ENCODE data around the gene CERCAM. TPM values are rescaled to one million over a fixed set of nuclear protein-coding genes. Genes with fewer than 3 reads are reported as not detected.
"Not testable (repeated sequence)": the region's sequence is repeated elsewhere in the genome, so short reads cannot be mapped to it uniquely, and the experiment has no call there.

The CERCAM gene
- total RNA-seq, 1 donor from 2014 or later, result 17.5 TPM

DNA sequence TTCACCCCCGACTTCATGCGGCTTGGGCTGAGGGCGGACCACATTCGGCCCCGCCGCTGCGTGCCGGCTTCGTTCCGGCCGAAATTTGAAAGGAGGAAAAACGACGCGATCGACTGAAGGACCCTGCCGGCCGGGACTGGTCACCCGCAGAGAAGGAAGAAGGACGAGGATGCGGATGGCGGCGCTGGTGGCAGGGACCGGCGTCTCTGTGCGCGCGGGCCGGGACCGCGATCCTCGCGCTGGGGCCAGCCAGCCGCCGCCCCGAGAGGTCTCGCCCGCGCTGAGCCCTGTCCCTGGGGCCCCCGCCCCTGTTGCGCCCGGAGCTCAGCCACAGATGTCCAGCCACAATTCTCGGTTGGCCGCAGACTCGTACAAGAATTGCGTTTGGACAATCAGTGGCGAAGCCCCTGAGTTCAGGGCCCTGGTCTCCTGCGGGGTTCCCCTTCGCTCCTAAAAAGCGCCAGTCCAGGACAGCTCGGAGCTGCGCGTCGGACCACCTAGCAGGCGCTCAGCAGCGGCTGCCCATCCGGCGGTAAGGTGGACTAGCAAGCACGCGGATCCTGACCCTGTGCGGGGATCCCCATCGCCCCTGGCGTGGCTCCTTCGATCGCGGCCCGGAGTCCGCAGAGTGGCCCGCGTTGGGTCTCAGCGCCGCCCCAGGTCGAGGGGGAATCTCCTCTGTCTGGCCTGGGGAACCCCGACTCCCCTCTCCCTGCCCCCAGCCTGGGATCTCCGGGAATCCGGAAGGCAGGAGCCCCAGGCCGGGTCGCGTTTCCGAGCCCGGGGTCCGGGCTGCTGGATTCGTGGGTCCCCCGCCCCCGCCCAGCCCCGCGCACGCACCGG, 28.1 kb upstream of the CERCAM start:
- DNase-seq (ENCODE audit: low read depth in 2 of 2), result no peak

DNA sequence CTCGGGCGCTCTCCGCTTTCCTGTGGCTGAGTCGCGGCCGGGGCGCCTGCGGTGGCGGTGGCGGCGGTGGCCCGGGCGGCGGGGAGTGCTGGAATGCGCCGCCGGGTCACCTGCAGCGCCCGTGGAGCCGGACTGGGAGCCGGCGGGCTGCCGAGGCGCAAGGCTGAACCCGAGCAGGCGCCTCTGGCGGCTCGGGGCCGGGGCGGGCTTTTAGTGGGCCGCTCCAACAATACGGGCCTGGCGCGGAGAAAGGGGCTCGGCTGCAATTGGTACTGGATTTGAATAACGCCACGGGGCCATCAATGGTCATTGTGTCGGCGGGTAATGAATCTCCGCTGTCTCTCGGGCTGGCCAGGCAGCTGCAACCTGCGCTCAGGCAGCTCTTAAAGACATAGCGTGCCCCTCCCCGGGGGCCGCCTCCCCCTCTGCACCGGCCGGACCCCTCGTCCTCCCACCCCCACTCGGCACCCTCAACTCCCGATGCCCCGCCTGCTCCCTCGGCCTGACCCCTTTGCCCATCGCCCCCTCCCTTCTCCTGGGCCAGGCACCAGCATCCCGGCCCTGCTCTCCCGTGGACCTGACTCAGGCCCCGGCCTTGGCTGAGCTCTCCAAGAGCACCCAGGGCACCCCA, 27.4 kb upstream of the CERCAM start:
- no peak for DNase-seq (ENCODE audit: low read depth in 2 of 2)

- no peak for DNase-seq (ENCODE audit: low read depth in 2 of 2)
These were observed 26.7 kb upstream of the CERCAM start for GRCh38 chr9:128393970-128394369.

GRCh38 chr9:128394379-128395168, 26.1 kb upstream of the CERCAM start:
- DNase-seq (ENCODE audit: low read depth in 2 of 2), result no peak

DNA sequence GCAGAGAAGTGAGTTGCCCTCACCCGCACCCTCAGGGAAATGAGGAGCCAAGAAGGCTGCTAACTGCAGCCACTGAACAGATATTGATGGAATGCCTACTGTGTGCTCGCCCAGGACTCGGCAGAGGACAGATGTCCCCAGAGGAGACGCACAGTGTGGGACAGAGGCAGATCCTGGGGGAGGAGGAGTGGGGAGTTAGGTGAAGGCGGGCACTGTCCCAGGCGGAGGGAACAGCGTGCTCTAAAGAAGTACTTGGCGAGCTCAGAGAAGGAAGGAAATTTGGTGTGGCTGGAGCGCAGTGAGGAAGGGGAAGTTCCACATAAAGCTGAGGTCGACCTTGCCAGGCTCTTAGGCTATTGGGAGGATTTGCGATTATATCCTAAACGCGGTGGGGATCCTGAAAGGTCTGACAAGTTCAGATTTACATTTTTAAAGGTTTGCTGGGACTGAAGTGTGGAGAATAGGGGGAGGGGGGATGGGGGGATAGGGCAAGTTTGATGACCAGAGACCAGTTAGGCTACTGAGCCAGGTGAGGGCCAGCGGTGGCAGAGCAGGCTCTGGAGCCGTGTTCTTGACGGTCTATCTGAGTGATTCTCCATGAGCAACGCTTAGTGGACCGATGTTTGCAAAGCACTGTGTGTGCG, 23.6 kb upstream of the CERCAM start:
- DNase-seq (ENCODE audit: low read depth in 2 of 2), result peak in 1 of 2 donors; percentile 17

DNA sequence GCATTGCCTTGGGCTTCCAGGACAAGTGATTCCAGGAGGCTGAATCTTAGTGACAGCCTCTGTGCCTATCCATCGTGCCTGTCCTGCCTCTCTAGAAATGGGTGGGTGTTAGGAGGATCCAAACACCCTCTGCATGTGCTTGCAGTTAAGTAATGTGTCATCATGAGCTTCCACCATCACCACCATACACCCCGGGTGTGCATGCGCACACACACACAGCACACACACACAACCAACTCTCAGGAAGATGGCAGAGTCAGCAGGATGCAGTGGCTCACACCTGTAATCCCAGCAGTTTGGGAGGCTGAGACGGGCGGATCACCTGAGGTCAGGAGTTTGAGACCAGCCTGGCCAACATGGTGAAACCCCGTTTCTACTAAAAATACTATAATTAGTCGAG, 22.8 kb upstream of the CERCAM start:
- no peak for DNase-seq (ENCODE audit: low read depth in 2 of 2)

DNA sequence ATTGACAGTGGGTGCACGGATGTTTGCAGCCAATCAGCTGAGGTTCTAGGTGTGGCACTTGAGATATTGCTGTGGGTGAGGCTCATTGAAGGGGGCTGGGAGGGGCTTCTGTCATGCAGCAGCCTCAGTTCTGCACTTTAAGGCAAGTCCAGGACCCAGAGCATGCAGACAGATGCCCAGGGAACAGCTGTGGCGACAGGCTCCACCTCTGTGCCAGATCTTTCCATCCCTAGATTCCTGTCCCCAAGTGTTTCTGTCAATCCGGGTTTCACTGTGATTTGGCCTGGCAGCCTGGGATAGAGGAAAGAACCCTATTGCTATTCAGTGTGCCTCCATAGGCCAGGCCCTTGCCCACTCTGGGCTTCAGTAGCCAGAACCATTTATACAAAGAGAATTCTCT, 20.8 kb upstream of the CERCAM start:
- no peak for DNase-seq (ENCODE audit: low read depth in 2 of 2)

DNA sequence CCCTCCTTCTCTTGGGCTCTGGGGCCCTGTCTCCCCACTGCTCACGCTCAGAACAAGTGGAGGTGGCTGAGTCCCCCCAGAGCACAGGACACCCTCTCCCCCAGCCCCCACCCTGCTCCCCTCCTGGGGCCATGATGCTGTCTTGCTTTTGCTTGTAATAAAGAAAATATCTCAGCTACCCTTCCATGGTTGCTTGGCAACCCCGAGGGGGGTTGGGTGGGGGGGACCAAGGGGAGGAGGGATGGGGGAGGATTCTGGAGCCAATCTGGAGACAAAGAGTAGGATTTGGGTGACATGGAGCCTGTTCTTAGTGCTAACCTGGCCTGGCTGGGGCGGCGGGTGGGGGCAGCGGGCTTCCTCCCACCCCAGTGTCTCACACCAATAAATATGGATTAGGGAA, 16.1 kb upstream of the CERCAM start:
- no peak for DNase-seq (ENCODE audit: low read depth in 2 of 2)

DNA sequence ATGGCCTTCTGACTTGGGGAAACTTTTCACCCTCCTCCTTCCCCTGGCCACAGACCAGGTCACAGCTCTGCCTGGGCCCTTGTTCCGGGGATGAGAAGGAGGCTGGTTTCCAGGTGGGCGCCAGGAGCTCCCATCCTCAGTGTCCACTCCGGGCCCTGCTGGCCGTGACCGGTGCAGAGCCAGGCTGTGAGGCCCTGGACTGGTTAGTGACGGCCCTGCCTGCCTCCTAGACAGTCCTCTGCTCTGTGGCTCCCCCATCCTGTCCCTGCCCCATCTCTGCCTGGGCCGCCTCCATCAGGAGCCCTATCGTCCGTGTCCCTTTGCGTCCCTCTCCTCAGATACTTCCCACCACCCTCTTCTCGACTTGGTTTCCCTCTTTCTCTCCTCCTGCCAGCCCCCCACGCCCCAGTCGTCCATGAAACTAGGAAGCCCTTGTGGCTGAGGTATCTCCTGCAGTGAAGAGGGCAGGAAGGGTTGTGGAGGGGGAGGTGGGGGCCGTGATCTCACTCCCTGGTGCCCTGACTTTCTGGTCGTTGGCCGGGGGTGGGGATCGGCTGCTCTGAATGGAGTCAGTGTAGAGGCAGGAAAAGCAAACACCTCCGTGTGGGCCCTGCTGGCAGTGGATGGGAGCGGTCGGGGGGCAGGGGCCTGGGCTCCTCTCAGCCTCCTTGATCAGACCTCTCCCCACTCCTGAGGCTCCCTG, 15.4 kb upstream of the CERCAM start:
- DNase-seq (ENCODE audit: low read depth in 2 of 2), result no peak

- DNase-seq (ENCODE audit: low read depth in 2 of 2), result no peak
These were observed 14.9 kb upstream of the CERCAM start for GRCh38 chr9:128405780-128406171.

DNA sequence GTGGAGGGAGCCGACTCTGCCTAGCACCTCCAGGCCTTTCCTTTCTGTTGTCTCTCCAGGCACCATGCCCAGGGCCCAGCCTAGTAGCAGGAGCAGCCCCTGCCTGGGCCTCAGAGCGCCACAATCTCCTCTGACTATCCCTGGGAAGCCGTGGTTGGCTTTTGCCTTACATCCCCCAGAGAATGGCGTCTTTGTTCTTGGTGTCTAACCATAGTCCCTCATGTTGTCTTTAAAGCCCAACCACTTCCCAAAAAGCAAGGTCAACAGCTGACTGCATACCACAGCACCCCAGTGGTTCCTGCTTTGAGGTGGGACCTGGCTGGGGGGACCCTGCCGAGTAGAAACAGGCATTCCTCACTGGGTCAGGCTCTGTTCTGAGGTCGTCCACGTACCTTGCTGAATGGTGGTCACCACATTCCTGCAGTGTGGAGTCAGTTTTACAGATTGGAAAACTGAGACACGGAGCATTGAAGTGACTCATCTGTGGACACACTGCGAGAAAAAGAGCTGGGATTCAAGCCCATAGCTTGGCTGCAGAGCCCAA, 13.7 kb upstream of the CERCAM start:
- DNase-seq (ENCODE audit: low read depth in 2 of 2), result no peak

GRCh38 chr9:128408963-128409431, 11.7 kb upstream of the CERCAM start:
- no peak for DNase-seq (ENCODE audit: low read depth in 2 of 2)

DNA sequence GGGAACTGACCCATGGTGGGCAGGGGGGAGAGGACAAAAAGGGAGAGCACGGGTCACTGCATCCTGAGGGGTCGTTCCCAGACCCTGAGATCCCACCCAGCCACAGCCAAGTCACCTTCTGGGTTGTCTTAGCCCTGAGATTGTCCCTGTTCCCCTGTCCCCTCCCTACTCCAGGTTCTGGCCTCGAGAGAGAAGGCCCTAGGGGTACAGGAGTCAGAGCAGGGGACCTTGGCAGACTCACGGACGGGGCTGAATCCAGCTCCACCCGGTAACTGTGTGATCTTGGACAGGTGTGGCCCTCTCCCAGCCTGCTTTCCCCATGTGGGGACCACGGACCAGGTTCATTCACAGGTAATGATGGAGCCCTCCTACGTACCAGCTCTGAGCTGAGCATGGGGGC, 11.2 kb upstream of the CERCAM start:
- no peak for DNase-seq (ENCODE audit: low read depth in 2 of 2)

DNA sequence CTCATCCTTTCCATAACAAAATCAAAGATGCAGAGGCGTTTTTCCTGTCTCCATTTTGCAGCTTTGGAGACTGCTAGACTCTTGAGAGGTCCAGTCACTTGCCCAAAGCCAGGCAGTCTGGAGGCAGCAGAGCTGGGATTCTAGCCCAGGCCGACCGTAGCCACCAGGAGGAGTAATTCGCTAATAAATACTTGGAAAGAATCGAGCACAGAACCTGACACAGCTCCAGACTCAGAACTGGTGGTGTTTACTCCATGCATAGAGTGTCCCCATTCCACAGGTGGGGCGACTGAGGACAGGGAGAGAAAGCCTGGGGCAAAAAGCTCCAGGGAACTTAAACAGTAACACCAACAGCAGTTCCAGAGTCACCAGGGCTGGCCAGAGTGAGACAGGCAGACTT, 10.7 kb upstream of the CERCAM start:
- DNase-seq (ENCODE audit: low read depth in 2 of 2), result peak in 1 of 2 donors; percentile 41

DNA sequence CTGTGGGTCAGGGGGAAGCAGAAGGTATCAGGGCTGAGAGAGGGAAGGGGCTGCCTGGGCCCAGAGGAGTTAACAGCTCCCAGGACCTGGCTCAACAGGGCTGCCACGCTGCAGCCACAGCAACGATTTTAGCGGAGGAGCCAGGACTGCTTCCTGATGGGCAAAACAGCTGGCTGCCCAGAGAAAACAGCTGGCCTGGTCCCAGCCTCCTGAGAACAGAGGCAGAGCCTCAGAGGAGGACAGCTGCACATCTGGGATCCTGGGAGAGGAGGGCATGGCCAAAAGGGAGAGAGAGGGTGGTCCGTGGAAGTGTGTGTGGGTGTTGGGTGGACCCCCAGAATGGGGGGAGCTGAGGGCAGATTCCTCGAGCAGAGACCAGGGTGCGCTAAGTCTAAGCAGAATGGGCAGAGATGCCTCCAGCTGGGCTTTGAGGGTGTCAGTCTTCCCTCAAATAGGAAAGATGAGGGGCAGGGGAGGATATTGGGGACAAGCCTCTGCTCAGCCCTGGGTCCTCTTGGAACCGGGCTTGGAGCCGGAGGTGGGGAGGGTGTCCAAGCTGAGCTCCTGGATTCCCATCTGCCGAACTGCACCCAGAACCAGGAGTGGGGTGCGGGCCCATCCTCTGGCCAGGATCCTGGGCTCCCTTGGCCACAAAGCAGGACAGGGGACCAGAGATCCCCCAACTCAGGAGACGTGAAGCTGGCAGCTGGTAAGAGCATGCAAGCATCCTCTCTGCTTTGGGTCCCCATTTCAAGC, 9.1 kb upstream of the CERCAM start:
- DNase-seq (ENCODE audit: low read depth in 2 of 2), result no peak

- DNase-seq (ENCODE audit: low read depth in 2 of 2), result peak; percentile 24 to 52
These were observed 8.4 kb upstream of the CERCAM start for GRCh38 chr9:128412120-128412790.

- not testable (repeated sequence) for DNase-seq (ENCODE audit: low read depth in 2 of 2)
These were observed 6.9 kb upstream of the CERCAM start for GRCh38 chr9:128413728-128414127.

- no peak for DNase-seq (ENCODE audit: low read depth in 2 of 2)
These were observed 6.2 kb upstream of the CERCAM start for GRCh38 chr9:128414461-128414860.

DNA sequence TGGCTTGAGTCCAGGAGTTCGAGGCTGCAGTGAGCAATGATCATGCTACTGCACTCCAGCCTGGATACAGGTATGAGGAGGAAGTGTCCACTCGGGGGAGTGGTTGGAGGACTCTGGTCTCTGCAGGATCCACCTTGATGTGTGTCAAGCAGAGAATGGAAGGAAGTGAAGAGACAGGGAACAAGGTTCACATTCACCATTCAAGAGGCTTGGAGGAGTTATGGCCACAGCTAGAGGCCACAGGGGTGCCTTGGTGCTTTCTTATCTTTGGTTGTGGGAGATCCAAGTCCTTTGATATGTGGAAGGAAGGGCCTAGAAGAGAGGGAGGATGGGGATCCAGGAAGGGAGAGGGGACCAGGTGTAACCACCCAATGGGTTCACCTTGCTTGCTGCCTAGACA, 5.4 kb upstream of the CERCAM start:
- no peak for DNase-seq (ENCODE audit: low read depth in 2 of 2)
